ENCODE results near the gene SUB1. TPM values are rescaled to one million over a fixed set of nuclear protein-coding genes. Genes with fewer than 3 reads are reported as not detected.

The SUB1 gene
- total RNA-seq, 1 donor from 2014 or later = 477 TPM

- intact Hi-C loops (cut with micrococcal nuclease) = no loop called here
These were observed 53.0 kb downstream of the SUB1 start for GRCh38 chr5:32638309-32638708.

- intact Hi-C loops (cut with micrococcal nuclease) = no loop called here
These were observed 54.6 kb downstream of the SUB1 start for GRCh38 chr5:32639943-32640342.

- intact Hi-C loops (cut with micrococcal nuclease) = no loop called here
These were observed 57.1 kb downstream of the SUB1 start for GRCh38 chr5:32642276-32643002.

GRCh38 chr5:32645246-32645645 lies 59.9 kb downstream of the SUB1 start:
- intact Hi-C loops (cut with micrococcal nuclease) = no loop called here

GRCh38 chr5:32646061-32646969 lies 61.0 kb downstream of the SUB1 start:
- intact Hi-C loops (cut with micrococcal nuclease) = no loop called here

GRCh38 chr5:32651088-32651487 lies 65.7 kb downstream of the SUB1 start:
- intact Hi-C loops (cut with micrococcal nuclease) = no loop called here

GRCh38 chr5:32651638-32652037 lies 66.3 kb downstream of the SUB1 start:
- intact Hi-C loops (cut with micrococcal nuclease) = no loop called here

Other genes with a start within 250 kb of the SUB1 start
- gene ZFR, start 140.8 kb upstream of the SUB1 start, total RNA-seq = 56.5 and 59.1 TPM in 2 replicates
- not detected in 2 replicates for gene NPR3, start 125.8 kb downstream of the SUB1 start, total RNA-seq